Central memory CD8-positive, alpha-beta T cell (primary cell): ENCODE data around the gene KATNA1.

Experiments
- ATAC-seq: fragments of 150-1000 bp; cut with Tn5 transposase; replicated peaks from 2 replicates; pipeline ENCODE4 v1.10.0; 2022; ENCODE audit warnings: mild to moderate bottlenecking, moderate FRiP score, moderate number of reproducible peaks; ENCODE audit not compliant: poor library complexity, severe bottlenecking; ENCODE audit errors: extremely low read depth
- DNase-seq, 2 donors: peaks; one replicate each; pipeline ENCODE4 v3.0.0; 2021; ENCODE audit warnings: low spot score in 2 of 2
- H3K27ac Mint-ChIP-seq: one replicate; pipeline ENCODE4 v1.8.0; 2022; ENCODE audit warnings: low read depth, mild to moderate bottlenecking, moderate library complexity, mixed read lengths
- H3K27me3 Mint-ChIP-seq: one replicate; pipeline ENCODE4 v1.8.0; 2022; ENCODE audit warnings: mixed read lengths
- H3K36me3 Mint-ChIP-seq: one replicate; pipeline ENCODE4 v1.8.0; 2022; ENCODE audit warnings: mild to moderate bottlenecking, moderate library complexity, mixed read lengths; ENCODE audit not compliant: insufficient read depth
- H3K4me1 Mint-ChIP-seq: one replicate; pipeline ENCODE4 v1.8.0; 2022; ENCODE audit warnings: mixed read lengths
- H3K4me3 Mint-ChIP-seq: one replicate; pipeline ENCODE4 v1.8.0; 2022; ENCODE audit warnings: mild to moderate bottlenecking, moderate library complexity, mixed read lengths
- H3K9me3 Mint-ChIP-seq: one replicate; pipeline ENCODE4 v1.8.0; 2022; ENCODE audit warnings: mixed read lengths

The KATNA1 gene

GRCh38 chr6:149586149-149586548 is 62.4 kb downstream of the KATNA1 start:
- no peaks in the 10 kb centered on the region for H3K4me1 Mint-ChIP-seq
- no peak for ATAC-seq
- H3K27me3 Mint-ChIP-seq = no peaks in the 10 kb centered on the region
- no peak for DNase-seq
- H3K36me3 Mint-ChIP-seq = peaks cover 41% of the 10 kb centered on the region
- no peak overlapping the region for H3K4me3 Mint-ChIP-seq
- H3K27ac Mint-ChIP-seq = no peak overlapping the region
- no peaks in the 10 kb centered on the region for H3K9me3 Mint-ChIP-seq

DNA sequence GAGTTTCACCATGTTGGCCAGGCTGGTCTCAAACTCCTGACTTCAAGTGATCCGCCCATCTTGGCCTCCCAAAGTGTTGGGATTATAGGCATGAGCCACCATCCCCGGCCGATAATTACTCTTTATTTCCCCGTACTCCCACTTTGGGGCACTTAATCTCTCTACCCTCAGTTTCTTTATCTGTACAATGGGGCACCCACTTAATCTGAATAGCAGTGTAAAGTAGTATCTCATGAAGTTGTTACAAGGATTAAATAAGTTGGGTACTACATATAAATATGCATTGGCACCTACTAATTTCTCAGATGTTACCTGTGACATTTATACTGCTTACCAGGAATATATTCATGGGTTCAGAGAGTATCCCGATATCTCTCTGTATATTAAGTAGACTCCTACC is 67.2 kb downstream of the KATNA1 start:
- no peaks in the 10 kb centered on the region for H3K27me3 Mint-ChIP-seq
- no peak for DNase-seq
- peaks cover 47% of the 10 kb centered on the region for H3K36me3 Mint-ChIP-seq
- H3K9me3 Mint-ChIP-seq = no peaks in the 10 kb centered on the region
- H3K4me1 Mint-ChIP-seq = peaks cover 11% of the 10 kb centered on the region
- ATAC-seq = no peak
- no peak overlapping the region for H3K4me3 Mint-ChIP-seq
- H3K27ac Mint-ChIP-seq = no peak overlapping the region

- Mint-ChIP-seq H3K27me3 (no peaks in the 10 kb centered on the region), H3K27ac (no peak overlapping the region), H3K36me3 (peaks cover 49% of the 10 kb centered on the region), H3K9me3 (no peaks in the 10 kb centered on the region), H3K4me1 (peaks cover 11% of the 10 kb centered on the region), H3K4me3 (no peak overlapping the region)
- ATAC-seq (no peak), DNase-seq (no peak)
Observed at GRCh38 chr6:149580880-149581279, 67.6 kb downstream of the KATNA1 start.

GRCh38 chr6:149567945-149568585 is 80.4 kb downstream of the KATNA1 start:
- peaks cover 16% of the 10 kb centered on the region for H3K4me1 Mint-ChIP-seq
- H3K9me3 Mint-ChIP-seq = no peaks in the 10 kb centered on the region
- H3K36me3 Mint-ChIP-seq = peaks cover 16% of the 10 kb centered on the region
- DNase-seq = no peak
- no peaks in the 10 kb centered on the region for H3K27me3 Mint-ChIP-seq
- ATAC-seq = no peak
- no peak overlapping the region for H3K27ac Mint-ChIP-seq
- H3K4me3 Mint-ChIP-seq = no peak overlapping the region

DNA sequence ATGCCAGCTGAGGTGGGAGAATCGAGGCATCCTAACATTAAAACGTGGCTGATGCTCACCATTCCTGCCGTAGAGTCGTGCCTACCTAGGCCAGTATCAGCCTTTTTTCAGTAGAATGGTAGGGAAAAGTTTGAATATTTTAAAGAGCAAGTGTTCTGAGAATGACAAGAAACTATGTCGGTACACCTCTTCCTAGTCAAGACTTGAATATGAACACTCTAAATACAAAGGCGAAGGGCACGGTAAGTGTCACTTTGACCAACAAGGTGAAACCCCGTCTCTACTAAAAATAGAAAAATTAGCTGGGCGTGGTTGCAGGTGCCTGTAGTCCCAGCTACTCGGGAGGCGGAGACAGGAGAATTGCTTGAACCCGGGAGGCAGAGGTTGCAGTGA is 81.3 kb downstream of the KATNA1 start:
- Mint-ChIP-seq H3K4me3 (peak overlapping the region; percentile 94), H3K27ac (peak overlapping the region; percentile 87), H3K4me1 (peaks cover 11% of the 10 kb centered on the region), H3K9me3 (no peaks in the 10 kb centered on the region), H3K36me3 (peaks cover 12% of the 10 kb centered on the region), H3K27me3 (no peaks in the 10 kb centered on the region)
- DNase-seq = no peak
- ATAC-seq = no peak

- Mint-ChIP-seq H3K4me3 (peak overlapping the region; percentile 94), H3K4me1 (peaks cover 9% of the 10 kb centered on the region), H3K9me3 (no peaks in the 10 kb centered on the region), H3K27ac (peak overlapping the region; percentile 87), H3K36me3 (peaks cover 12% of the 10 kb centered on the region), H3K27me3 (no peaks in the 10 kb centered on the region)
- ATAC-seq (peak; percentile 8), DNase-seq (peak in 1 of 2 donors; percentile 30)
Observed at GRCh38 chr6:149566410-149567193, 81.9 kb downstream of the KATNA1 start.

GRCh38 chr6:149565527-149566409 is 82.7 kb downstream of the KATNA1 start, which contains the start of gene GINM1:
TSS of gene GINM1 (plus strand) at chr6:149566375. CDS start at chr6:149566415, 40 bp downstream.
- Mint-ChIP-seq H3K9me3 (no peaks in the 10 kb centered on the region), H3K4me3 (peak within 1 kb of the TSS; percentile 94), H3K27me3 (no peaks in the 10 kb centered on the region), H3K27ac (peak within 1 kb of the TSS; percentile 87), H3K36me3 (peaks cover 11% of the 10 kb centered on the region), H3K4me1 (peaks cover 9% of the 10 kb centered on the region)
- peak; percentile 81 for ATAC-seq
- DNase-seq = peak; percentile 95 to 99

DNA sequence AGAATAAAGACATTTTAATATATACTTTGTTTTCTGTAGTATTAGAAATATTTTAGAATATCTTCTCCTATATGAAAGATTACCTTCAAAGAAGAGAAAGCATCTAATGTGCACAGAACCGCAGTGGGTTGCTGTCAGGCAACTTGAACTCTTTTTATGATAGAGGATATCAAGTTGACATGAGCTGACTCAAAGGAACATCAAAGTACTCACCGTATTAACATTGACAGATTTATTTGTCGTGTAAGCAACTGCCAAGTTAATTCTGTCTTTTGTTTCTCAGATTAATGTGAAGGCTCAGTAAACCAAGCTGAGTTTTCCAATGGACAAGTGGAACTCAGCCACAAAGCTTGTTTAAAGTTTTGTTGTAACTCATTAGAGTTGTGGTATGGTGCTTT is 84.6 kb downstream of the KATNA1 start:
- Mint-ChIP-seq H3K27me3 (no peaks in the 10 kb centered on the region), H3K36me3 (peaks cover 11% of the 10 kb centered on the region), H3K9me3 (no peaks in the 10 kb centered on the region), H3K4me1 (peaks cover 9% of the 10 kb centered on the region), H3K27ac (no peak overlapping the region), H3K4me3 (no peak overlapping the region)
- no peak for ATAC-seq
- no peak for DNase-seq

DNA sequence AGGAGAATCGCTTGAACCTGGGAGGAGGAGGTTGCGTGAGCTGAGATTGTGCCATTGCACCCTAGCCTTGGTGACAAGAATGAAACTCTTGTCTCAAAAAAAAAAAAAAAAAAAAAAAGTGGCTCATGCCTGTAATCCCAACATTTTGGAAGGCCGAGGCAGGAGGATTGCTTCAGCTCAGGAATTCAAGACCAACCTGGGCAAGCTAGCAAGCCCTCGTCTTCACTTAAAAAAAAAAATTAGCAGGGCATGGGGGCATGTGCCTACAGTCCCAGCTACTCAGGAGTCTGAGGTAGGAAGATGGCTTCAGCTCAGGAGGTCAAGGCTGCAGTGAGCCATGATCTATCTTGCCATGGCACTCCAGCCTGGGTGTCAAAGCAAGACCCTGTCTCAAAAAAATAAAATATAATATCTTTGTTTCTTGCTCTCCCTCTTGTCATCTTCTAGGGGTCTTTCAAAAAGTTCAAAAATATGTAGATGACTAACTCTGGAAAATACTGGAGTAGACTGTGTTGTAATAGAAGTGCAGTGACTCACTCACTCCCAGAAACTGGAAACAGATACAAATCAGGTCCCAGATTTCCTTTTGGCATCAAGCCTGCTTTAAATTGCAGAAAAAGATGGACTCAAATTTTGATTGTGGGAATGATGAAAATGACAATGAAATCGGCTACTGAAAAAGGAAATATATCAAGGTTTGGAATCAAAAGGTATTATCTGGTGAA is 85.1 kb downstream of the KATNA1 start:
- Mint-ChIP-seq H3K4me3 (no peak overlapping the region), H3K36me3 (peaks cover 11% of the 10 kb centered on the region), H3K27ac (no peak overlapping the region), H3K9me3 (no peaks in the 10 kb centered on the region), H3K27me3 (no peaks in the 10 kb centered on the region), H3K4me1 (peaks cover 9% of the 10 kb centered on the region)
- ATAC-seq (no peak), DNase-seq (no peak)

DNA sequence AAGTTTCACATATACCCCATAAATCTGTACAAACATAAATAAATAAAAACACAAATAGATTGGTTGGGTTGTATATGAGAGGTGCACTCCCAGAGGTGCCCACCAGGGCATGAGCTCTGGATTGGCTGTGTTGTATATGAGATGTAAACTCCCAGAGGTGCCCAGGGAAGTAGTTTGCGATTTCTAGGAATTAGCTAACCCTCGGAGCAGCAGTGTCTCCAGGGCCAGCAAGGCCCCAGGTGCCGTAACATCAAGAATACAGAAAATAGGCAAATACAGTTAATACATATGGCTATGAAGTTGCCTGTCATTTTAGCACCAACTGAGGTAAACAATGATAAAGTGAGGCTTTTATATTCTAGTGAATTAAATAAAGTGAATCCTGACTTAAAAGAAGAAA is 87.8 kb downstream of the KATNA1 start:
- Mint-ChIP-seq H3K27me3 (peaks cover 10% of the 10 kb centered on the region), H3K4me1 (no peaks in the 10 kb centered on the region), H3K27ac (no peak overlapping the region), H3K36me3 (peaks cover 4% of the 10 kb centered on the region), H3K4me3 (no peak overlapping the region), H3K9me3 (no peaks in the 10 kb centered on the region)
- ATAC-seq (no peak), DNase-seq (no peak)

DNA sequence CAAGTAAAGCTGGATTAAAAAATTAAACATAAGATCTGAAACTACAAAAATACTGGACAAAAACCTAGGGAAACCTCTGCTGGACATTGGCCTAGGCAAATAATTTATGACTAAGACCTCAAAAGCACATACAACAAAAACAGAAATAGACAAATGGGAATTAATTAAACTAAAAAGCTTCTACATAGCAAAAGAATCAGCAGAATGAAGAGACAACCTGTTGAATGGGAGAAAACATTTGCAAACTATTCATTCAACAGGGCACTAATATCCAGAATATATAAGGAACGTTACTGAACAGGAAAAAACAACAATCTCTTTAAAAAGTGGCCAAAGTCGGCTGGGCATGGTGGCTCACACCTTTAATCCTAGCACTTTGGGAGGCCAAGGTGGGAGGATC is 89.1 kb downstream of the KATNA1 start:
- Mint-ChIP-seq H3K27ac (no peak overlapping the region), H3K4me3 (no peak overlapping the region), H3K27me3 (peaks cover 22% of the 10 kb centered on the region), H3K36me3 (no peaks in the 10 kb centered on the region), H3K4me1 (no peaks in the 10 kb centered on the region), H3K9me3 (no peaks in the 10 kb centered on the region)
- DNase-seq (no peak), ATAC-seq (no peak)

DNA sequence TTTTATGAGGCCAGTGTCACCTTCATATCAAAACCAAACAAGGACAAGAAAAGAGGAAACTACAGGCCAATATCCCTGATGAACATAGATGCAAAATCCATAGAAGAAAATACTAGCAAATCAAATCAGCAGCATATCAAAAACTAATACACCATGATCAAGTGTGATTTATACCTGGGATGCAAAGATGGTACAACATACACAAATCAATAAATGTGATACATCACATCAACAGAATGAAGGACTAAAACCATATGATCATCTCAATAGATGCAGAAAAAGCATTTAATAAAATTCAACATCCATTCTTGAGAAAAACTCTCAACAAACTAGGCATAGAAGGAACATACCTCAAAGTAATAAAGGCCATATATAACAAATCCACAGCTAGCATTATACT is 90.5 kb downstream of the KATNA1 start:
- no peaks in the 10 kb centered on the region for H3K36me3 Mint-ChIP-seq
- DNase-seq (no peak), ATAC-seq (no peak)
- no peaks in the 10 kb centered on the region for H3K4me1 Mint-ChIP-seq
- H3K9me3 Mint-ChIP-seq = no peaks in the 10 kb centered on the region
- no peak overlapping the region for H3K27ac Mint-ChIP-seq
- H3K27me3 Mint-ChIP-seq = peaks cover 32% of the 10 kb centered on the region
- H3K4me3 Mint-ChIP-seq = no peak overlapping the region
